ENCODE data around the gene KRT34.
A peak's percentile ranks its signal among the peaks of the same experiment; 100 is the strongest.

Gene KRT34

GRCh38 chr17:41417576-41418015 lies 35.5 kb upstream of the KRT34 start:
- Histone ChIP-seq H3K4me2 (ENCODE audit: low read length) (no peak overlapping the region), H3K4me3 (ENCODE audit: low read length) (no peak overlapping the region)
- TF ChIP-seq EZH2phosphoT487 (IDR thresholded peaks at IDR 0.05; ENCODE audit: borderline replicate concordance, low read length): no peak
- TF ChIP-seq CTCF (IDR thresholded peaks at IDR 0.05; ENCODE audit: low read depth, low read length, poor library complexity, severe bottlenecking): peak; percentile 76

GRCh38 chr17:41417127-41417526 lies 35.0 kb upstream of the KRT34 start:
- no peak for TF ChIP-seq CTCF (IDR thresholded peaks at IDR 0.05; ENCODE audit: low read depth, low read length, poor library complexity, severe bottlenecking)
- TF ChIP-seq EZH2phosphoT487 (IDR thresholded peaks at IDR 0.05; ENCODE audit: borderline replicate concordance, low read length): no peak
- Histone ChIP-seq H3K9me3 (ENCODE audit: control insufficient read depth, insufficient read depth, low read length) (no peaks in the 10 kb centered on the region), H3K9me2 (replicated peaks; ENCODE audit: control insufficient read depth, low read length) (no peaks in the 10 kb centered on the region), H3K4me3 (ENCODE audit: low read length) (no peak overlapping the region), H3K27ac (ENCODE audit: low read depth, low read length) (no peak overlapping the region), H3K4me2 (ENCODE audit: low read length) (no peak overlapping the region), H3F3A (ENCODE audit: control insufficient read depth, insufficient read depth) (no peaks in the 10 kb centered on the region), H3K4me1 (ENCODE audit: control insufficient read depth, low read length) (no peaks in the 10 kb centered on the region), H3K27me3 (ENCODE audit: control insufficient read depth, low read length) (no peaks in the 10 kb centered on the region), H3K36me3 (ENCODE audit: control insufficient read depth, low read length) (no peaks in the 10 kb centered on the region), H4K20me1 (ENCODE audit: control insufficient read depth, insufficient read depth, low read depth, low read length) (no peaks in the 10 kb centered on the region), H3K79me2 (ENCODE audit: control insufficient read depth, low read length) (no peaks in the 10 kb centered on the region)

More at GRCh38 chr17:41417576-41418015, 35.5 kb upstream of the KRT34 start:
- Histone ChIP-seq H4K20me1 (ENCODE audit: control insufficient read depth, insufficient read depth, low read depth, low read length) (no peaks in the 10 kb centered on the region), H3K9me2 (replicated peaks; ENCODE audit: control insufficient read depth, low read length) (no peaks in the 10 kb centered on the region), H3K79me2 (ENCODE audit: control insufficient read depth, low read length) (no peaks in the 10 kb centered on the region), H3K27me3 (ENCODE audit: control insufficient read depth, low read length) (no peaks in the 10 kb centered on the region), H3K4me1 (ENCODE audit: control insufficient read depth, low read length) (no peaks in the 10 kb centered on the region), H3K9me3 (ENCODE audit: control insufficient read depth, insufficient read depth, low read length) (no peaks in the 10 kb centered on the region), H3F3A (ENCODE audit: control insufficient read depth, insufficient read depth) (no peaks in the 10 kb centered on the region), H3K36me3 (ENCODE audit: control insufficient read depth, low read length) (no peaks in the 10 kb centered on the region), H3K27ac (ENCODE audit: low read depth, low read length) (no peak overlapping the region)

GRCh38 chr17:41416479-41416878 lies 34.4 kb upstream of the KRT34 start:
- no peaks in the 10 kb centered on the region for H3K9me2 ChIP-seq (replicated peaks; ENCODE audit: control insufficient read depth, low read length)
- H3K27me3 ChIP-seq (ENCODE audit: control insufficient read depth, low read length): no peaks in the 10 kb centered on the region
- no peaks in the 10 kb centered on the region for H3K4me1 ChIP-seq (ENCODE audit: control insufficient read depth, low read length)
- H3F3A ChIP-seq (ENCODE audit: control insufficient read depth, insufficient read depth): no peaks in the 10 kb centered on the region
- no peaks in the 10 kb centered on the region for H3K79me2 ChIP-seq (ENCODE audit: control insufficient read depth, low read length)
- no peaks in the 10 kb centered on the region for H3K36me3 ChIP-seq (ENCODE audit: control insufficient read depth, low read length)
- H3K4me3 ChIP-seq (ENCODE audit: low read length): no peak overlapping the region
- H4K20me1 ChIP-seq (ENCODE audit: control insufficient read depth, insufficient read depth, low read depth, low read length): no peaks in the 10 kb centered on the region
- TF ChIP-seq CTCF (IDR thresholded peaks at IDR 0.05; ENCODE audit: low read depth, low read length, poor library complexity, severe bottlenecking) (no peak), EZH2phosphoT487 (IDR thresholded peaks at IDR 0.05; ENCODE audit: borderline replicate concordance, low read length) (no peak)
- H3K9me3 ChIP-seq (ENCODE audit: control insufficient read depth, insufficient read depth, low read length): no peaks in the 10 kb centered on the region
- H3K27ac ChIP-seq (ENCODE audit: low read depth, low read length): no peak overlapping the region
- H3K4me2 ChIP-seq (ENCODE audit: low read length): no peak overlapping the region
